ENCODE results near the gene PHPT1.
"Not testable (repeated sequence)": the region's sequence is repeated elsewhere in the genome, so short reads cannot be mapped to it uniquely, and the experiment has no call there.

Gene PHPT1

GRCh38 chr9:136821826-136822544, 27.2 kb upstream of the PHPT1 start:
- no peak for DNase-seq (ENCODE audit: extremely low read depth in 1 of 2, low read depth in 1 of 2)

- DNase-seq (ENCODE audit: extremely low read depth in 1 of 2, low read depth in 1 of 2), result no peak
Observed at GRCh38 chr9:136823136-136824046, 25.8 kb upstream of the PHPT1 start.

DNA sequence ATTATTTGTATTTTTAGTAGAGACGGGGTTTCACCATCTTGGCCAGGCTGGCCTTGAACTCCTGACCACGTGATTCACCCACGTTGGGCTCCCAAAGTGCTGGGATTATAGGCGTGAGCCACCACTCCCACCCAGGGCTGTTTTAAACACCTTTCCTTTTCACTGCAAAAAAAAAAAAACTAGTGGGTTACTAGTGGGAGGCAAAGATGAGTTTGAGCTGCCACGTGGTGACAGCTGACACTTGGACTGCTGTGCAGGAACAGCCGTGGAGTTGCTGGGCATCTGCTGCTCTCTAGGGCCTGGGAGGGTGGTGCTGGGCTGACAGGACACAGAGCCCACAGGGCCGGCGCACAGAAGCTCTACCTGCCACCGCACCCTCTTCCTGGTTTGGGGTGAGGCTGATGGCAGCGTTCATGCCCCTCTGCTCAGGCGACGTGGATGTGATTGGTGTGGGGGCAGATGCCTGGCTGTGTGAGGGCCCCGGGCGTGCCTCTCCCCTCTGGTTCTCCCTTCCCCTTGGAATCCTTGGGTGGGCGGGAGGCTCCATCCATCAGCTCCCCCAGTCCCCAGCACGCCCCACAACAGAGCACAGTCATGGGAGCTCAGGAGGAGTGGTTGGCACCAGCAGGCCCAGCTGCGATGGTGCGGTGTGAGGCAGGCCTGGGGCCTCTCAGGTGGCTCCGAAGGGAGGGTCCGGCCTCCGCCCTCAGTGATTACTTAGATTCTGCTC, 24.5 kb upstream of the PHPT1 start:
- DNase-seq (ENCODE audit: extremely low read depth in 1 of 2, low read depth in 1 of 2), result no peak

GRCh38 chr9:136825295-136826187, 23.7 kb upstream of the PHPT1 start:
- DNase-seq (ENCODE audit: extremely low read depth in 1 of 2, low read depth in 1 of 2), result no peak

- no peak for DNase-seq (ENCODE audit: extremely low read depth in 1 of 2, low read depth in 1 of 2)
Observed at GRCh38 chr9:136826188-136826541, 23.0 kb upstream of the PHPT1 start.

GRCh38 chr9:136826703-136827582, 22.3 kb upstream of the PHPT1 start:
- DNase-seq (ENCODE audit: extremely low read depth in 1 of 2, low read depth in 1 of 2), result no peak

DNA sequence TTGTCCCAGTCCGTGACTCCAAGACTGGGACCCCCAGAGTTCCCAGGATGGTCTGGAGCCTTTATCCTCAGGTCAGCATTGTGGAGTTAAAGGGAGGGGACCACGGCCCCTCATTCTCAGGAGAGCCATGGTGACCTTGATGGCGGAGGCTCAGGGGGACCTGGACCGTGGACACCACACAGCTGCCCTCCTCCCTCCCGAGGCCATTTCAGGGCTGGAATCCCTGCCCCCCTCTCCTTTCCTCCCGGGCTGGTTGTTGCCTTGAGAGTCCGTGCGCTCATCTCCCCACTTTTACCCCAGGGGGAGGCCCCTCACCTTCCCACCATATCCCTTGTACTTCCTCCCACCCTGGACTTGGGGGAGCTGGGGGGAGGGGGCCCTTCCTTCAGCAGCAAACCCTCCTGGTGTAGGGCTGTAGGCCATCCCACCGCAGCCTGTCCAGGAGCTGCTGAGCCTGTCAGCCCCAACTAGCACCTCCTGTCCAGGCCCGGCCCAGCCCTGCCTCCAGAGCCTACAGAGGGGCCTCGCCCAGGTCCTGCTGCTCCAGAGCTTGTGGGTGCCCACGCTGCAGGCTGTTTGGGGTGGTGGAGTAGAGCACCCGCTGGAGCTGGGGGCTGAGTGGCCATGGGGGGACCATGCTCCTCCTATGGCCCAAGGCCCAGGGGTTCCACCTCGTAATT, 21.3 kb upstream of the PHPT1 start:
- no peak for DNase-seq (ENCODE audit: extremely low read depth in 1 of 2, low read depth in 1 of 2)

- DNase-seq (ENCODE audit: extremely low read depth in 1 of 2, low read depth in 1 of 2), result no peak
Observed at GRCh38 chr9:136828474-136829140, 20.6 kb upstream of the PHPT1 start.

DNA sequence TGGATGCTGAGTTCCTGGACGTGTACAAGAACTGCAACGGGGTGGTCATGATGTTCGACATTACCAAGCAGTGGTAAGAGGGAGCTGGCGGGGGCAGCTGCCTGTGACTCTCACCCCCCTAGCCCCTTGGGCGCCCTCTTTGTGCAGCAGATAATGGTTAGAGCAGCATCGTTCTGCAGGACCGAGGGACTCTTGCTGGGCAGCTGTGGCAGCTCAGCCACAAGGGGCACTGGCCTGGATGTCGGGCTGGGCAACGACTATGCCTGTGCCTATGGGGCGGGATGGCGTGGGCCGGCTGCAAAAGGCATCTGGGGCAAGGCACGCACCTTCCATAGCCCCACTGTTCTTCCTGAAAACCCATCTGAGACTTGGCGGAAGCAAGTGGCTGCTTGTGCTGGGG, 19.8 kb upstream of the PHPT1 start:
- DNase-seq (ENCODE audit: extremely low read depth in 1 of 2, low read depth in 1 of 2), result no peak

- no peak for DNase-seq (ENCODE audit: extremely low read depth in 1 of 2, low read depth in 1 of 2)
Observed at GRCh38 chr9:136829981-136830885, 19.0 kb upstream of the PHPT1 start.

GRCh38 chr9:136831002-136831719, 18.0 kb upstream of the PHPT1 start:
- DNase-seq (ENCODE audit: extremely low read depth in 1 of 2, low read depth in 1 of 2), result no peak

GRCh38 chr9:136831720-136832104, 17.5 kb upstream of the PHPT1 start:
- DNase-seq (ENCODE audit: extremely low read depth in 1 of 2, low read depth in 1 of 2), result no peak

DNA sequence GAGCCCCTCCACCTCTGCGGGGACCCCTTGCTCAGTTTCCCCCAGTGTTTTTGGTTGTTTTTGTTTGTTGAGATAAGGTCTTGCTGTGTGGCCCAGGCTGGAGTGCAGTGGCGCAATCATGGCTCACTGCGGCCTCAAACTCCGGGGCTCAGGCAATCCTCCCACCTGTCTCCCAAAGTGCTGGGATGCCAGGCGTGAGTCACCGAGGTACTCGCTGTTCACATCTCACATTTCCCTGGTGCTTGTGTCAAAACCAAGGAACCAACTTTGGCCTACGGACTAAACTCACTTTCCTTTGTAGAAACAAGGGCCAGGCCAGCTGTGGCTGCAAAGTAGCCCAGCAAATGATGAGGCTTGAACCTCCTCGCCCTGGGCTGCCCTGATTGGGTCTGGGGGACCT, 16.6 kb upstream of the PHPT1 start:
- no peak for DNase-seq (ENCODE audit: extremely low read depth in 1 of 2, low read depth in 1 of 2)

DNA sequence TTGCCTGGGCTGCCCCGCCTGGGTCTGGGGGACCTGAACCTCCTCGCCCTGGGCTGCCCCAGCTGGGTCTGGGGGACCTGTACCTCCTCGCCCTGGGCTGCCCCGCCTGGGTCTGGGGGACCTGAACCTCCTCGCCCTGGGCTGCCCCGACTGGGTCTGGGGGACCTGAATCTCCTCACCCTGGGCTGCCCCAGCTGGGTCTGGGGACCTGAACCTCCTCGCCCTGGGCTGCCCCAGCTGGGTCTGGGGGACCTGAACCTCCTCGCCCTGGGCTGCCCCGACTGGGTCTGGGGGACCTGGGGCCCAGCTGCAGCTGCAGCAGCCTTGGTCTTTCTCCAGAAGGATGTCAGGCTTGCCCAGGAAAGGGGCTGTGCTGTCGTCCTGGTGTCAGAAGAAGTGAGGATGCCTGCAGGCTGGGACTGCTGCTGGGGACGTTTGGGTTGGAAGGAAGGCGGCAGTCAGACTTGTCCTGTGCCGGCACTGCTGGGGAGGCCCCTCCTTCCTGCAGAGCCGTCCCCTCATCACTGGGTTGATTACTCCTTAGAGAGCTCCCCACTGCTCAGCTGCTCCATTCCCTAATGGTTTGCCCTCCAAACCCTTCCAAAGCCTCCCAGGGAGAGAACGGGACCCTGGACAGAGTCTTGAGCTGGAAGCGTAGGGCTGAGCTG, 15.7 kb upstream of the PHPT1 start:
- DNase-seq (ENCODE audit: extremely low read depth in 1 of 2, low read depth in 1 of 2), result not testable (repeated sequence)

DNA sequence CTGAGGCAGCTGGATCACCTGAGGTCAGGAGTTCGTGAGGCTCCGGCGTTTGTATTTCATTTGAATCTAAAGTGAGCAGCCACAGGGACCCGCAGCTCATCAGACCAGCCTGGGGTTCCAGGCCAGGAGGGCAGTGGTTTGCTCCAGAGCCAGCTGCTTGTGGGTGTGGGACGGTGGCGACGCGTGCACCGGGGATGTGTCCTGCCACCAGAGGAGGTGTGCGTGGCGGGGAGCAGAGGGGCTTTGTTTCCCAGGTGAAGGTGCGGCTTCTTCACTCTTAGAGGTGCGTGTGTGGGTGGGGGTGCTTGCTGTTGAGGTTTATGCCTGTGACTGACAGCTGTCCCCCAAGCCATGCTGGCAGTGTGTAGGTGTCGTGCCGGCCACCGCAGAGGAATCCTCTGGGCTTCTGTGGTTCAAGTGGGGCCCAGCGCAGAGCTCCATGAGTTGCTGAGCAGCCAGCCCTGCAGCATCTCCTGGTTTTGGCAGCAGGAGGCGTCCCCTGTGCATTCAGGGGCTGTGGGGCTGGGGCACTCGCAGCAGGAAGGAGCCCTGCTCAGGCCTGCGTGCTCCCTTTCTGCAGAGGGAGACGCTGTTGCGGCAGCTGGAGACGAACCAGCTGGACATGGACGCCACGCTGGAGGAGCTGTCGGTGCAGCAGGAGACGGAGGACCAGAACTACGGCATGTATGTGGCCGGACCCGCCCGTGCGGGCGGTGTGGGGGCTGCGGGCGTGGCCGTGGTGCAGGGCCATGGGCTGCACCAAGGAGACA, 13.9 kb upstream of the PHPT1 start:
- DNase-seq (ENCODE audit: extremely low read depth in 1 of 2, low read depth in 1 of 2), result no peak

Measured in activated CD8-positive, alpha-beta memory T cell treated with anti-CD3 and anti-CD28 coated beads for 1 hour (primary cell).